NCI-H526 (cell line): ENCODE results near the gene CDC42EP1.
A peak's percentile ranks its signal among the peaks of the same experiment; 100 is the strongest.

Experiments used
- DNase-seq, 2 experiments: peaks; one replicate each; lab custom pipeline; 2025; lab: John Stamatoyannopoulos, UW

CDC42EP1 gene

DNA sequence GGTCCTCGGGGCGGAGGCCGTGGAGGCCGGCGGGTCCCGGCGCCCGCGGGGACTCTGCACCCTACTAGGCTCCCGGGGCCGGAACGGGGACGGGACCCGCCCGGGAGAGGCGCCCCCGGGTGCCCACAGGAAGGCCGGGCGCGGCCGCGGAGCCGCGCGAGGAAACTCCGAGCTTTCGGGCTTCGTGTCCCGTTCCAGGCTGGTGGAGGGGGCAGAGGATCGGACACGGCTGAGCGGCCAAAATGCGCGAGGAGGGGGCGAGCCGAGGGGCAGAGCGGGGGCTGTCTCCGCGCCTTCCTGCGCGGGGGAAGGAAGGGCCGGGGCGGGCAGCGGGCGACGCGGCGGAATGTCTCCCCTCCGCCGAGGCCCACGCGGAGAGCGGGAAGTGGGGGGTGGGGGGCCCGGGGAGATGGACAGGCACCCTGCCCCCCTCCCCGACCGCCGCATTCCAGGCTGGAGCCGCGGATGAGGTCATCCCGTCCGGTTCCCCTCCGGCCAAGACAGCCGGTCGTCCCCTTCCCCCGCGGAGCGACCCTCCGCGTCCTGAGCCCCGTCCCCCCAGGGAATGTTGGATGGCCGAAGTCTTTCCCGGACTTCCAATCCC lies 430 bp downstream of the CDC42EP1 start:
- no peak for DNase-seq

DNA sequence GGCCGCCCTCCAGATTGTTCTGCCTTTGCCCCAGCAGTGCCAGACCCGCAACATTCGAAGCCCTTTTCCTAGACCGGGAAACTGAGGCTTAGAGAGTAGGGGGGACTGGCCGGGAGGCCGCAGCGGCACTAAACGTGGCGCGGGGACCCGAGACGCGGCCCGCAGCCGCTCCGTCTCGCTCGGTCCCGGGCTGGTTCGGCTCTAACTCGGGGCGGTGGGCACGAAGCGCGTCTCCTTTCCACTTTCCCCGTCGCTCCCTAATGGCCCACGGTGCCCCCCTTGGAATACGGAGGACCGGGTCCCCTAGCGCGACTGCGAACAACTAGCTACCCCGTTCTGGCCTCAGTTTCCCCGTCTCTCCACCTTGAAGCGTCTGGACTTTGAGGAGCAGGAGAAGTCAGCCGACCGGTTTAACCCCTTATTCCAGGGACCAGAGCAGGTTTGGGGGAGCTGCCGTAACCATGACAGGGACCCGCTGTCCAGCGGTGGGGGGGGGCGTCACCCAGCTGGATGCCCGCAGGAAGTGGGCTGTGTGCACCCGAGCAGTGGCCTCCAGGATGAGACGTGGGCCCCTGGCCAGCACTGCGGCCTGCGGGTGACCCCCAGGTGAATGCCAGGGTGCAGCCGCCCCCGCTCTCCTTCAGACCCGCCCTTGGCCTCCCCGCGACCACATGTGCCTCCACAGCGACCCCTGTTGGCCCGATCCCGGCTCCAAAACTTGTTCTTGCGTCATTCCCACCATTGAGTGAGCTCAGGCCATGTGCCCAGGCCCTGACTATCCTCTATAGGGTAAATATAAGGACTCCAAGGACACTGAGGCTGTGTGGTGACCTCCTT lies 1.1 kb downstream of the CDC42EP1 start:
- peak; percentile 46 to 68 for DNase-seq

DNA sequence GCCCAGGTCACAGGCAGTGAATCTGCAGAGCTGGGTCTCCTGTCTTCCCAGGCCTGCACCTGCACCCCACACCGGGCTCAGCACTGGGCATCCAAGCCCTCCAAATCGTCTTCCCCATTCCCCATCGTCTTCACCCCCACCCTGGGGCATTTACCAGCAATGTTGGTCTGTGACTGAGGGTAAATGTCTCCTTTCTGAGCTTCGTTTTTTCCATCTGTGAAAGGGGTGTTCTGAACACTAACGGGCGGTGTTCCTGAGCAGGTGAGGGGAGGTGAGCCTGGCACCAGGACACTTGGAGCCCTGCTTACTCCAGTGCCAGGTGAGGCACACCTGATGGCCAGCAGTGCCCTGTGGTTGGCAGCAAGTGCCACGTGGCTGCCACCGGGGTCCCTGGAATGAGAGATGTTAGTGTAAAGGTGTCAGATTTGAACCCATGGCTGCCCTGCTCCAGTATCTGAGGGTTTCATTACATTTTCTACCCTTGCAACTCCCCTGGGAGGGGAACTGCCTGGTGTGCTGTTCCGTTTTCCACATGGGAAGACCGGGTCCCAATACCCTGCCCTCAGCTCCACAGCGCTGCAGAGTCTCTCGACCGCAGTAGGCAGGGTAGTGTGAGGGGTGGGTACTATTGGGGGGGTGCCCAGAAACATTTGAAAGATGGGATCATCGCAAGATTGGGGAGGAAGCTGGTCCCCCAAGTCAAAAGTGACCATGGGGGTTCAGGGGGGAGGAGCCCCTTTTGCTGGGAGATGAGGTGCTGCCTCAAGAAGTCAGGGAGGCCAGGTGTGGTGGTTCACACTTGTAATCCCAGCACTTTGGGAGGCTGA lies 2.0 kb downstream of the CDC42EP1 start:
- no peak for DNase-seq

DNA sequence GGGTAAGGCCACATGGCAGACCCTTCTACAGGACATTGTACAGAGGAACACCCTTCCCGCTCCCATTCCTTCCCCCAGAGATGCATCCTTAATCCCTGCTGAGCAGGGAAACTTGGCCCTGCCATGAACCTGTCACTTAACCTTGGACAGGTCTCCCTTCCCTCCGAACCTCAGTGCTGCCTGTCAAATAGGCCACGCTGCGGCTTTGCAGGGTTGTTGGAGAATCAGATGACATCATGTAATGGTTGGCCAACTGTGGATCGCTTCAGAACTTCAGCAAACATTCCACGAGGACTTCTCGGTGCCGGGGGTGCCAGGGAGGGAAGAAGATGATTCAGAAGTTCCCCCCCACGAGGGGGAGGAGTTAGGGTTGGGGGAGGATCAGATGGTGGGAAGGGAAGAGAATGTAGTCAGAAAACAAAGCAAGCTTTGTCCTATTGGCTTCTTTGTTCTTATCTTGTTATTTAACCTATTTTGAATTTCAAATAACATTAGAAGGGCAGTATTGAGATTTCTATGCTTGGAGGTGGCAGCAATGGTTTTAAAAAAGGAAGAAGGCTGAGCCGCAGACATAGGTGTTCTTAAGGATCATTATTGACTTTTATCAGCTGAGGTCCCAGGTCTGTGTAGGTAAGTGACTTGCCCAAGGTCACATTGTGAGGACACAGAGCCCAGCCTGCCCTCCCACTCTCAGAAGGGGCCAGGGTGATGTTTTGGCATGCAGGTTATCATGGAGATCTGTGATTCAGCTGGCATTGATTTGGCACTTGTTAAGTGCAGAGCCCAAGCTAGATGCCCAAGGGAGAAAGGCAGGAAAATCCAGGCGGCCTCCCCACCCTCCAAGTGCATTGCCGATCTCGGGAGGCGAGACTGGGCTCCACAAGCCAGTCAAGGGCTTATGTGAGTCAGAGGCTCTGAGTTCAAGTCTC lies 3.1 kb downstream of the CDC42EP1 start:
- peak; percentile 58 to 87 for DNase-seq

DNA sequence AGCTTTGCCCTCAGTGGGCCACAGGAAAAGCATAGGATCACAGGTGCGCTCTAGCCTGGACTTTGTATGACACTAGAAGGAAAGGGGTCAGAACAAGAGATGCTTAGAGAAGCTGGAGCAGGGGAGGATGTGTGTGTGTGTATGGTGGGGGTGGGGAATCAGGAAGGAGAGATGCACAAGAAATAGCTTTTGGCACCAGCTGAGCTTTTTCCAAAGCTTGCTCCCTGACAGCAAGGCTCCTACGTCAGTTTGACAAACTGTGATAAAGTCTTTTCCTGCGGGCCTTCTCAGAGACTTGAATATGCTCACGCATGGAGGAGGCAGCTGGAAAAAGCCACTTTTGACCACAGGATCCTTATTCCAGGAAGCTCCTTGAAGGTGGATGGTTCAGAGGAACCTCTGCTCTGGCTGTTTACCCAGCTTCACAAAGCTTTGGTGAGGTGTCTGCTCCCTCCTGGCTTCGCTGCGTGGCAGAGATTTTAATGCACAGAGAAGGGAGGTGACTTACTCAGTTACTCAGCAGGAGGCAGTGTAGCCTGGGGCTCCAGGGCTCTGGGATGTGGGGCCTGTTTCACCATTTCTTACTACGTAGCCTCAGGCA lies 3.9 kb downstream of the CDC42EP1 start:
- no peak for DNase-seq

DNA sequence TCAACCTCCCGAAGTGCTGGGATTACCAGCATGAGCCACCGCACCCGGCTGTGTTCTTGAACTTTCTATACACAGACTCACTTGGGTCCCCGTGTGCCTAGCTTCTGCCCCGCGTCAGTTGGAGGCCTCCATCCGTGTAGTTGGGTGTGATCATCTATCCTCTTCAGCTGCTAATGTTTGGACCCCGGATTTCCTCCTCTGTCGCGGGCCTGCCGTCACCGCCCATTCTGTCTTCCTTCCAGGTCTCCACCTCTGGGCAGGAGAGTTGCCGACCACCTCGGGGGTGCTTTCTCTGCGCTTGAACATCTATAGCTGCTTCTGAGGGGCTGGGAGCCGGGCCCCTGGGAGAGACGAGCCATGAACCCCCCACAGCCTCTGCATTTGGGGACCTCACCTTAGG lies 5.5 kb downstream of the CDC42EP1 start:
- no peak for DNase-seq

DNA sequence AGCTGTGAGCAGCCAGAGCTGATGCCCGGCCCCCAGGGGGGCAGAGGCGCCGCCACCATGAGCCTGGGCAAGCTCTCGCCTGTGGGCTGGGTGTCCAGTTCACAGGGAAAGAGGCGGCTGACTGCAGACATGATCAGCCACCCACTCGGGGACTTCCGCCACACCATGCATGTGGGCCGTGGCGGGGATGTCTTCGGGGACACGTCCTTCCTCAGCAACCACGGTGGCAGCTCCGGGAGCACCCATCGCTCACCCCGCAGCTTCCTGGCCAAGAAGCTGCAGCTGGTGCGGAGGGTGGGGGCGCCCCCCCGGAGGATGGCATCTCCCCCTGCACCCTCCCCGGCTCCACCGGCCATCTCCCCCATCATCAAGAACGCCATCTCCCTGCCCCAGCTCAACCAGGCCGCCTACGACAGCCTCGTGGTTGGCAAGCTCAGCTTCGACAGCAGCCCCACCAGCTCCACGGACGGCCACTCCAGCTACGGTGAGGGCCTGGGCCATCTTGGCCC lies 6.1 kb downstream of the CDC42EP1 start:
- DNase-seq = no peak

DNA sequence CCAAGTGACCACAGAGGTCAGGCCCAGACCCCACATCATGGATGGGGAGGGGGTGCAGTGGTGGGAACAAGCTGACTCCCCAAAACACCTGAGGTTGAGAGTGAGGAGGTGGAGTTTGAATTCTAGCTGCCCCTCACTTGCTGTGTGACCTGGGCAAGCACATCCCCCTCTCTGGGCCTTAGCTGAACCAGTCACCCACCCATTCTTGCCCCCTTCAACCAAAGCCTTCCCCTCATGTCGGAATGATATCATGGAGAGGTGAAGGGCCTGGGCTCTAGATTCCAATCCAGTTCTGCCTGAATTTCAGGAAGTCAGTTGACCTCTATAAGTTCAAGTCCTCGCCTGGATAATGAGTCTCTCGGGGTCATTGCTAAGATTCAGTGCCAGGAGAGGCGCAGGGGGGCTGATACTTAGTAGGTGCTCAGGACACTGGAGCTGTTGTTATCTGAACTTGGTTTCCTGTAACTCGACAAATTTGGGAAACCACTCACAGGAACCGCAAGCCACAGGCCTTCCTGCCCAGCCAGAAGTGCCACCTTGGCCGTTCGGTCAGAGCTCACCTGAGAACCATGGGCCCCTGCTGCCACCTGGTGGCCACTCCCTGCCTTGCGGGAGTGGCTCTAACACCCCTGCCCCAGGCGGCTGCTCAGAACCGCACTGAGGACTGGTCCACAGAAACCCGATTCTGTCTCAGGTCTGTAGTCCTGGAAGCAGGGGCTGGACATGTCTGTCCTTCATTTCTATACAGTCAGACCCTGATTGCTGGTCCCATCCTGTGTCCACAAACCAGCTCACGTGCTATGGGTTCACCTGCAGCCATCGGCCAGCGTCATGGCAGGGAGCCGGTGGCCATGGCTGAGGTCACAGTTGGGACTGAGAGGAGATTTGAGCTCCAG lies 6.9 kb downstream of the CDC42EP1 start:
- DNase-seq = peak in 1 of 2 experiments; percentile 79

DNA sequence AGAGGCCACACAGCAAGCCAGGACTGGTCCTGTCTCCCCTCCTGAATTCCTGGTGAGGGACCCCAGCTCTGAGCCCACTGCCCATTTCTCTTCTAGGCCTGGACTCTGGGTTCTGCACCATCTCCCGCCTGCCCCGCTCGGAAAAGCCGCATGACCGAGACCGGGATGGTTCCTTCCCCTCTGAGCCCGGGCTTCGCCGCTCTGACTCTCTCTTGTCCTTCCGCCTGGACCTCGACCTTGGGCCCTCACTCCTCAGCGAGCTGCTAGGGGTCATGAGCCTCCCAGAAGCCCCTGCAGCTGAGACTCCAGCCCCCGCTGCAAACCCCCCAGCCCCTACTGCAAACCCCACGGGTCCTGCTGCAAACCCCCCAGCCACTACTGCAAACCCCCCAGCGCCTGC lies 7.7 kb downstream of the CDC42EP1 start:
- no peak for DNase-seq

DNA sequence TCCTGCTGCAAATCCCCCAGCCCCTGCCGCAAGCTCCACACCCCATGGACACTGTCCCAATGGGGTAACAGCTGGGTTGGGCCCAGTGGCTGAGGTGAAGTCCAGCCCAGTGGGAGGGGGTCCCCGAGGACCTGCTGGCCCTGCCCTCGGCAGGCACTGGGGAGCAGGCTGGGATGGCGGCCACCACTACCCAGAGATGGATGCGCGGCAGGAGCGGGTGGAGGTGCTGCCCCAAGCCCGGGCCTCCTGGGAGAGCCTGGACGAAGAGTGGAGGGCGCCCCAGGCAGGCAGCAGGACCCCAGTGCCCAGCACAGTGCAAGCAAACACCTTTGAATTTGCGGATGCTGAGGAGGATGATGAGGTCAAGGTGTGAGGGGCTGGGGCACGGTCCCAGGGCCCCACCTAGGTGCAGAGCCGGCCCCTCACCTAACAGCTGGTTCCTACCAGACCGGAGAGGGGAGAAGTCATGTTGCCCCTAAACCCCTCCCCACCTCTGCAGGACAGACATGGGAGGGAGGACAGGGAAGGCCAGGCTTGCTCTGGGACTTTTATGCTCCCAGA lies 8.2 kb downstream of the CDC42EP1 start:
- DNase-seq = no peak

DNA sequence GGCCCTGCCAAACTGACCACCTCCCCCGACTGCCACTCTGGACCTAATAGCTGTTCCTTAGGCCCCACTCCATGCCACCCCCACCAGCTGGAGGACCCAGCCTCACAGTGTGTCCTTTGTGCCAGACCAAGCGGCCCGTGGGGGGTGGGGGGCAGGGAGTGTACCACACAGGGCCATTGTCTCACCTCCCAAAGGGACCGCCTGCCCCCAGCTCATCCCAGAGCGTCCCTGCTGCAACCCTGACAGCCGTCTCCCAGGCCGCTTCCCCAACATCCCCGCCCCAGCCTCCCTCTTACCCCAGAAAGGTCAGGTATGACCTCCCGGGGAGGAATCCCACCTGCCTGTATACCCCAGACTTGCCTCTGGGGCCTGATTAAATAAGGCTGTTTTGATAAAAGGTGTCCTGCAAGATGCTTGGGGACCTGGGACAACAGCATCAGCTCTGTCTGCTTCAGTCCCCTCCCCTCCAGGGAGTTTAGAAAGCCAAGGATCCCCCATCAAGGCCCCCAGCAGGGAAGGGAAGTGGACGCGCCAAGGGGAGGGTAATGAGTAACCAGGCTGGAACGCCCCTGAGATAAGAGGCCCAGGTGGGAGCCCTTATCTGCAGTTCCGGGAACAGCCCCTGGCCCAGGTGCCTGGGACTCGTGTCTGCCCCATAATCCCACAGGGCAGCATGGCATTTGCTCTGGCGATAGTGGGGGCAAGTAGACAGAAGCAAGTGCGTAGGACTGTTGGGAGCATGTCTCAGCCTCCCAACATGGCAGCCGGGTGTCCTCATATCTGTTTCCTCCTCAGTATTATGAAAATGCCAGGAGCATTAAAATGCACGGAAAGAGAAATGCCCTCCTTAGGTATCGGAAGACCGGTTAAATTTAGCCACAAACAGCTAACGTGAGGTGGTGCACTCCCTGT lies 9.0 kb downstream of the CDC42EP1 start:
- peak in 1 of 2 experiments; percentile 23 for DNase-seq

DNA sequence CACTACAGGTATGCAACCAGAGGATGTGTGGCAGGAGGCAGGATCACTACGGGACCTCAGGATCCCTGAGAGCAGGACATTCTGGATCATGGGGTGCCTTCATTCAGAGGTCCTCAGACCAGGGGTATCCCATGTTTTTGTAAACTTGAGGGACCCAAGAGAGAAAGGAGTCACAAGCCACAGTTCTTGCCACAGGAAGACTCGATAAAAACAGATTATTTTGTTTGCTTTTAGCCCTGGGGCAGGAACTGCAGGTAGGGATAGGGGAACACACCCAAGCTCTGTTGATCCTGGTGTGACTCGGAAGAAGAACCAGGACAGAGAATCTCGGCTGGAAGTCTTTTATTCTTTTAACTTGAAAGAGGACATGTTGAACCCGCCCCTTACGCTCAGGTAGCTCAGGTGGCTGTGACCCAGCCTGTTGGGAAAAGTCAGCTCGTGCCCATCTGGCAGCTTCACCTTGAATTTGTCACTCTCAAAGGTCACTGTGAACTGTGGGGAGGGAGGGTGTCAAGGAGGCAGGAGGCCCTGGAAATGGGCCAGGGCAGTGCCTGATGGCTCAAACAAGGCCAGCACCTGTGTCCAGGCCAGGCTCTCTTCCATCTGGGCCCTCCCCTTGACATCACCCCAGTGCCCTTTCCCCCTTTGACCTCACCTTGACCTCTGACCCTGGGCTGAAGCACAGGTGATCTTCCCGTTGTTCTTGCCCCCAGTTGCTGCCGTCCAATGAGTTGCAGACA lies 9.8 kb downstream of the CDC42EP1 start:
- no peak for DNase-seq

DNA sequence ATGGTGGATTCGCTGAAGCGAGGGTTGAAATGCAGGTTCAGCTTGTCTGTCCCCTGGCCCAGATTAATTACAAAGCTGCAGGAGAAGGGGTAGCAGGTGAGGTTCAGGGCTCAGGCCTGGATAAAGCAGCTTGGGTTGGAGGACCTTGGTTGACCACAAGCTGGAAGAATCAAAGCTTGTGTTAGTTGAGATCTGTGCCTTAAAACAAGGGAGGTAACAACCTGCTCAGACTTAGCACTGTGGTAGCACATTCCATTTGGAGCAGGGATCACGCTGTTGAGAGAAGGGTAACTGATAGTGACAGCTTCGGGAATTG lies 10.3 kb downstream of the CDC42EP1 start:
- DNase-seq = no peak

DNA sequence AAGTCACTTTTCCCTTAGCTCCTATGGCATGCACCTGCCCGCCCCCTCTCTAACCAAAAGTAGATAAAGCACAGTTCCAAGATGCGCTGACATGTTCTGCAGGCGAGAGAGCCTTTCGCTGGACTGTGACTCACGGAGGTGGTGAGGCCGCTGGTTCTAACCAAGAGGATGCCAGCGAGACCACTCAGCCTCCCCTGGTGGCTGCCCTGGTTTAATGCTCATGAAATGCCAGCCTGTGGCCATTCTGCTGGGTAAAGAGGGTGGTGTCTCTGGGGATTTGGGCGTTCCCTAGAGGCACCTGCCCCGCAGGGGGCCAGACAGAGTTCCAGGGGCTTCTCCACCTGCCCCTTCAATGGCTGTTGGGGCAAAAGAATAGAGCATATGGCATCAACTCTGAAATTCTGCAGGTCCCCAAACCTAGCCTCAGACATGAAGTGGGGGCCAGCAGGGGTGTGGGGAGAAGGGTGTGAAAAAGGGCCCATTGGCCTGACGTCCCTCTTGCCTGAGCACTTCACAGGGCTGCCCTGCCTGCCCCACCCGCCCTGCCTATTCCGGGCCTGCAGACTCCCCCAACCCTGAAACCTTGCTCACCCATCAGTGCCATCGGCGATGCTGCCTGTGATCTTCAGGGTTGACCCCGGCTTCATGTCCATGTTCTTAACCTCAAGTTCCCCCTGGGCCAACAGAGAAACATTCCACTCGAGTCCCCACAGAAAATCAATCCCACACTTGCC lies 11.1 kb downstream of the CDC42EP1 start:
- no peak for DNase-seq

DNA sequence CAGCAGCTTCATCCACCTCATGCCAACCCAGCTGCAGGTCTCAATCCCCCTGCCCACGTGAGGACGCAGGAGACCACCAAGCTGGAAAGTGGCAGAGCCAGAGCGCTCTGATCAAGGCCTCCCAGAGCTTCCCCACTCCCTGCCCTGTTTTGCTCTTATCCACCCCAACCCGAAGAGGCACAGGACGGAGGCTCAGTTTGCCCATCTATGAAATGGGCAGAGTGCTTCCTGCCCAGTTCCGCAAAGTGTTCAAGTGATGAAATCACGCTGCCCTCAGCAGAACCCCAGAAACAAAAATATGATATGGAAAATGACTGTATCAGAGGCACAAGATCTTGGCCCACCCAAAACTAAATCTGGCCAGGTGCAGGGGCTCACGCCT lies 11.7 kb downstream of the CDC42EP1 start:
- no peak for DNase-seq

DNA sequence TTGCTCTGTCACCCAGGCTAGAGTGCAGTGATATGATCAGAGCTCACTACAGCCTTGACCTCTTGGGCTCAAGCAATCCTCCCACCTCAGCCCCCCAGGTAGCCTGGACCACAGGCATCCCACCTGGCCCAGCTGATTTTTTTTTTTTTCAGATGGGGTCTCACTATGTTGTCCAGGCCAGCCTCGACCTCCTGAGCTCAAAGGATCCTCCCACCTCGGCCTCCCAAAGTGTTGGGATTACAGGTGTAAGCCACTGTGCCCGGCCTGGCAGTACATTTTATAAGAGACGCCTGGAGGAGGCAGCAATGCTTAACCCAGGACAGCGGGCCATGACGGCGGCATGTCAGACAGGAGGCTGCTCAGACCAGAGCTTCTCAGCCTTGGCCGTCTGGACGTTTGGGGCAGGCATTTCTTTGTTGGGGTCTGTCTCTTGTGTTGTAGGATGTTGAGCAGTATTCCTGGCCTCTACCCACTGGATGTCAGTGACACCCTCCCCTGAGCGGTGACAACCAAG lies 15.3 kb downstream of the CDC42EP1 start:
- no peak for DNase-seq

DNA sequence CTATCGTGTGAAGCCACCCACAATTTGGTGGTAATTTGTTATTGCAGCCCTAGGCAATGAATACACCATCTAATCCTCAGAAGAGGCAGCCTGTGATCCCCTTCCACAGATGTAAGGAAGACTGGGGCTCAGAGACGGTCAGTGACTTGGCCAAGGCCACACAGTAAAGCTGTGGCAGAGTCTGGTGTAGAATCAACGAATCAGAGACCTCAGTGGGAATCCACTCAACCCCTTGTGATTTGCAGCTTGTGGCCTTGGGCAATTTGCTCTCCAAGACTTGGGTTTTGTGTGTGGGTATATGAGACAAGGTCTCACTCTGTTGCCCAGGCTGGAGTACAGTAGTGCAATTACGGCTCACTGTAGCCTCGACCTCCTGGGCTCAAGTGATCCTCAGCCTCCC lies 17.7 kb downstream of the CDC42EP1 start:
- DNase-seq = no peak
